Measurements from ENCODE around the gene ANAPC4. TPM values are rescaled to one million over a fixed set of nuclear protein-coding genes. Genes with fewer than 3 reads are reported as not detected.
"Not testable (repeated sequence)": the region's sequence is repeated elsewhere in the genome, so short reads cannot be mapped to it uniquely, and the experiment has no call there.

ANAPC4 gene
- 29.4 and 30.8 TPM in 2 replicates for total RNA-seq (2014; rRNA removed)
- 11.5 TPM for polyA plus RNA-seq (2012)

GRCh38 chr4:25376754-25377571 lies at the start of gene ANAPC4:
Gene ANAPC4 (plus strand): TSS chr4:25377263. CDS start chr4:25377428, 165 bp downstream.
- DNase-seq (ENCODE audit: low read depth) = peak; percentile 89

GRCh38 chr4:25328463-25328862 lies 48.6 kb upstream of the ANAPC4 start:
- DNase-seq (ENCODE audit: low read depth) = not testable (repeated sequence)

GRCh38 chr4:25330335-25330734 lies 46.7 kb upstream of the ANAPC4 start:
- DNase-seq (ENCODE audit: low read depth) = no peak

GRCh38 chr4:25330905-25331808 lies 45.9 kb upstream of the ANAPC4 start:
- DNase-seq (ENCODE audit: low read depth) = no peak

DNA sequence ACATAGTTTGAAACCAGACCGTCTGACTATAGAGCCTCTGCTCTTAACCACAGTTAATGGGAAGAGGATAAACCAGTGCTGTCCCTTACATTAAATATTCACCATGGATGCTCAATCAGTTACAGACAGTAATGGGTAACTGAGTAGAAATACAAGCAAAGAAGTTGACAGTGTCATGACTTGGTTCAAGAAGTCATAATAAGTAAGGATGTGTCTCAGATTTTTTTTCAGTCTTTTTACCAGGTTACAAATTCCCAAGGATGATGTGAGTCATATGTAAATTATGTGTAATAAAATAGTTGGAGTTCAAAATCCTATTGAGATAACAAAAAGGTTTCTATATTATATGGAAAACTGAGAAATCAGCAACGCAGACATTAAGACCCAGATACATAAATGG lies 33.4 kb upstream of the ANAPC4 start:
- peak; percentile 37 for DNase-seq (ENCODE audit: low read depth)

- DNase-seq (ENCODE audit: low read depth) = no peak
Observed at GRCh38 chr4:25345744-25346143, 31.3 kb upstream of the ANAPC4 start.

DNA sequence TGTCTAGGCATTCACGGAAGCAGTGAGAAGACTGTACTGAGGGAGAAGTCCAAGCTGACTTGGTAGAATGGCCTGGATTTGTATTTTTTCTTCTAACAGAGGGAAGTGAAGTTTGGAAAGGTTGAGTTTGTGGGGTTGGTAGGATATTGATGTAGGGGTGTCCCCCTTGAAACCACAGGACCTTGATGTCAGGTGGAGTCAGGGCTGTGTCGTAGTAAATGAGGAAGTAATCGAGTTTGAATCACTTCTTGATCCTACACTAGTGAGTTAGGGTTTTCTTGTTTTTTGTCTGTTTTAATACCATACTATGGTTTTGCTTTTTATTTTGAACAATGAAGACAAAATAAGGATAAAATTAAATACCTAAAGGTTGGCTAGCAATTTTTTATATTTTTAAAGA lies 30.1 kb upstream of the ANAPC4 start:
- no peak for DNase-seq (ENCODE audit: low read depth)

GRCh38 chr4:25347473-25347872 lies 29.6 kb upstream of the ANAPC4 start:
- no peak for DNase-seq (ENCODE audit: low read depth)

GRCh38 chr4:25347971-25348370 lies 29.1 kb upstream of the ANAPC4 start:
- DNase-seq (ENCODE audit: low read depth) = no peak

DNA sequence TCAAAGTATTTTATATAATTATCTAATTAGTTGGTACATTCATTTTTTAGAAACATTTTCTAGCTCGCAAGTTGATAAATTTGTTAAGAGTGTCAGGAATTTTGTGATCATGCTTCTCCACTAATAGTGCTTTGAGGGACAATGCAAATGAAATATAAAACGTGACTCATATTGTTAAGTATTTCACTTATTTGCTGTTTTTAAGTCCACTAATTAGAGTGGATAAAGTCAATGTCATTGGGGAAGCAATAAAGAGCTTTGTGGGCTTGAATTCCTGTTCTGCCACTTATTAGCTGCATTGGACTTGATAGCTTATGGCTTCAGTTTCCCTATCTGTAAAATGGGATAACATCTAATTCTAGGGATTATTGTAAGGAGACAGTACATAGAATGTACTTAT lies 26.5 kb upstream of the ANAPC4 start:
- DNase-seq (ENCODE audit: low read depth) = no peak

GRCh38 chr4:25351777-25352416 lies 25.2 kb upstream of the ANAPC4 start:
- DNase-seq (ENCODE audit: low read depth) = peak; percentile 64

- no peak for DNase-seq (ENCODE audit: low read depth)
Observed at GRCh38 chr4:25356068-25356467, 21.0 kb upstream of the ANAPC4 start.

- DNase-seq (ENCODE audit: low read depth) = no peak
Observed at GRCh38 chr4:25358515-25359275, 18.4 kb upstream of the ANAPC4 start.

DNA sequence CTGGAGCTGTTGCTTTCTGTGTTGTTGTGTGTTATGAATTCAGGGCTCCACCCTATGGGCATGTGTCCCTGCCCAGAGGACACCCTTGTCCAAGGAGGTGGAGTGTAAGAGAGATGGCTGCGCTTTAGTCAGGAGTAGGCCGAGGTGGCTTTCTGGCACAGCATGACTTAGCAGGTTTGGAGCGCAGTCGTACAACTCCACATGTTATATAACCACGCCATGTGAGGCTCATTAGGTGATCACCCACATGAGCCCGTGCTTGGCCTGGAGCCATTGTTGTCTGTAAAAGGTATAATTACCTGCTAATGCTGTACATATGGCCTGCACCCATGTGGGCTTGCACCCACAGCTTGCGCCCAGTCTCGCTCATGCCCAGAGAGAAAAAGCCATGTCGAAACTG lies 15.8 kb upstream of the ANAPC4 start:
- DNase-seq (ENCODE audit: low read depth) = no peak

GRCh38 chr4:25367004-25367621 lies 9.9 kb upstream of the ANAPC4 start:
- DNase-seq (ENCODE audit: low read depth) = peak; percentile 39

- no peak for DNase-seq (ENCODE audit: low read depth)
Observed at GRCh38 chr4:25367877-25368276, 9.2 kb upstream of the ANAPC4 start.

GRCh38 chr4:25368315-25368714 lies 8.7 kb upstream of the ANAPC4 start:
- DNase-seq (ENCODE audit: low read depth) = no peak

DNA sequence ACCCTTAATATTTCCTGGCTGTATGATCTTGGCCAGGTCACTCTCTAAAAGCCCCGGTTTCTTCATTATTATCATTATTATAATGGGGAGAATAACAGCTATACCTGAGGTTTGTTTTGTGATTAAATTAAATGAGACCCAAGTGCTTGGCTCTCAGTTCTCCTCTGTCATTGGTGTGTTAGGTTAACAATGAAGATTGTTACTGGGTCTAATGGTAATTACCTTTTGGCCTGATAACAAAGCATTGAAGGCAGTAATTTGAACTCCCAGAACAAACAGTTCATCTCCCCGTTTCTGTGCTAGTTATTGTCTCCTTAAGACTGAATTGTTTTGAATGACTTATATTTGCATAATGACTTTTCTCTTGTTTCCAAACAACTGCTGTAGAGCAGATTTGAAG lies 6.8 kb upstream of the ANAPC4 start:
- no peak for DNase-seq (ENCODE audit: low read depth)

- not testable (repeated sequence) for DNase-seq (ENCODE audit: low read depth)
Observed at GRCh38 chr4:25372549-25372948, 4.5 kb upstream of the ANAPC4 start.

GRCh38 chr4:25377572-25378436 lies 741 bp downstream of the ANAPC4 start:
- DNase-seq (ENCODE audit: low read depth) = no peak

All from LHCN-M2 (cell line).